ENCODE data around the gene TMED1. TPM values are rescaled to one million over a fixed set of nuclear protein-coding genes. Genes with fewer than 3 reads are reported as not detected.

The TMED1 gene
- total and polyA plus RNA-seq, 9 of the 15 experiments (the other 6 are each of a cell fraction or from before 2014, with no cell fraction given) = 0.86 to 30.2 (median 23.5) TPM

GRCh38 chr19:10870955-10871603 lies 35.1 kb upstream of the TMED1 start, which contains the start of gene CARM1 (continued):
- TF ChIP-seq SIN3A (IDR thresholded peaks at IDR 0.05; ENCODE audit: borderline replicate concordance in 2 of 2, control insufficient read depth in 1 of 2, low read depth in 2 of 2, low read length in 2 of 2) = no peak; a peak in 1 of 4 replicates
- TF ChIP-seq POLR2G (IDR thresholded peaks at IDR 0.05; ENCODE audit: low read depth, low read length) = no peak
- peak; percentile 40 to 81; a peak in 3 of 4 replicates for TF ChIP-seq MAZ (CRISPR knock-in tag; conservative IDR thresholded peaks at IDR 0.05 in 1 of 2, IDR thresholded peaks at IDR 0.05 in 1 of 2)
- TF ChIP-seq, protein P1, sequence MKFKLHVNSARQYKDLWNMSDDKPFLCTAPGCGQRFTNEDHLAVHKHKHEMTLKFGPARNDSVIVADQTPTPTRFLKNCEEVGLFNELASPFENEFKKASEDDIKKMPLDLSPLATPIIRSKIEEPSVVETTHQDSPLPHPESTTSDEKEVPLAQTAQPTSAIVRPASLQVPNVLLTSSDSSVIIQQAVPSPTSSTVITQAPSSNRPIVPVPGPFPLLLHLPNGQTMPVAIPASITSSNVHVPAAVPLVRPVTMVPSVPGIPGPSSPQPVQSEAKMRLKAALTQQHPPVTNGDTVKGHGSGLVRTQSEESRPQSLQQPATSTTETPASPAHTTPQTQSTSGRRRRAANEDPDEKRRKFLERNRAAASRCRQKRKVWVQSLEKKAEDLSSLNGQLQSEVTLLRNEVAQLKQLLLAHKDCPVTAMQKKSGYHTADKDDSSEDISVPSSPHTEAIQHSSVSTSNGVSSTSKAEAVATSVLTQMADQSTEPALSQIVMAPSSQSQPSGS (CRISPR knock-in tag; IDR thresholded peaks at IDR 0.05) = no peak
- TF ChIP-seq NFXL1 (CRISPR knock-in tag; IDR thresholded peaks at IDR 0.05) = no peak
- TF ChIP-seq ZZZ3 (IDR thresholded peaks at IDR 0.05) = no peak
- no peak for TF ChIP-seq MXI1 (IDR thresholded peaks at IDR 0.05; ENCODE audit: low read depth, low read length)
- no peak for TF ChIP-seq ERF (CRISPR knock-in tag; IDR thresholded peaks at IDR 0.05)
- TF ChIP-seq POLR2A (conservative IDR thresholded peaks at IDR 0.05) = no peak
- TF ChIP-seq TEAD1 (CRISPR knock-in tag; IDR thresholded peaks at IDR 0.05) = 0 out of 4 replicates have a peak, but pooled peaks of 1 of the 2 experiments have one; percentile 56
- no peak for TF ChIP-seq ESRRB (CRISPR knock-in tag; IDR thresholded peaks at IDR 0.05; ENCODE audit: borderline replicate concordance)
- TF ChIP-seq JUND (IDR thresholded peaks at IDR 0.05; ENCODE audit: borderline replicate concordance, low read depth, low read length) = peak; percentile 5; the same call in 1 of the 2 replicates
- no peak; the same call in 2 of the 3 replicates for TF ChIP-seq JUND (tag; IDR thresholded peaks at IDR 0.05; ENCODE audit: borderline replicate concordance, low read depth, low read length)
- TF ChIP-seq MXD1 (CRISPR knock-in tag; IDR thresholded peaks at IDR 0.05; ENCODE audit: borderline replicate concordance, poor library complexity, severe bottlenecking) = no peak
- no peak for TF ChIP-seq SNRNP70 (optimal IDR thresholded peaks at IDR 0.05; ENCODE audit: low read depth, low read length)
- TF ChIP-seq, protein P2, sequence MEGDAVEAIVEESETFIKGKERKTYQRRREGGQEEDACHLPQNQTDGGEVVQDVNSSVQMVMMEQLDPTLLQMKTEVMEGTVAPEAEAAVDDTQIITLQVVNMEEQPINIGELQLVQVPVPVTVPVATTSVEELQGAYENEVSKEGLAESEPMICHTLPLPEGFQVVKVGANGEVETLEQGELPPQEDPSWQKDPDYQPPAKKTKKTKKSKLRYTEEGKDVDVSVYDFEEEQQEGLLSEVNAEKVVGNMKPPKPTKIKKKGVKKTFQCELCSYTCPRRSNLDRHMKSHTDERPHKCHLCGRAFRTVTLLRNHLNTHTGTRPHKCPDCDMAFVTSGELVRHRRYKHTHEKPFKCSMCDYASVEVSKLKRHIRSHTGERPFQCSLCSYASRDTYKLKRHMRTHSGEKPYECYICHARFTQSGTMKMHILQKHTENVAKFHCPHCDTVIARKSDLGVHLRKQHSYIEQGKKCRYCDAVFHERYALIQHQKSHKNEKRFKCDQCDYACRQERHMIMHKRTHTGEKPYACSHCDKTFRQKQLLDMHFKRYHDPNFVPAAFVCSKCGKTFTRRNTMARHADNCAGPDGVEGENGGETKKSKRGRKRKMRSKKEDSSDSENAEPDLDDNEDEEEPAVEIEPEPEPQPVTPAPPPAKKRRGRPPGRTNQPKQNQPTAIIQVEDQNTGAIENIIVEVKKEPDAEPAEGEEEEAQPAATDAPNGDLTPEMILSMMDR (IDR thresholded peaks at IDR 0.05 in 2 of 3, conservative IDR thresholded peaks at IDR 0.05 in 1 of 3; ENCODE audit: insufficient read depth in 2 of 3, low read depth in 1 of 3, low read length in 3 of 3) = peak; percentile 48 to 94 (median 92); a peak in 5 of 6 replicates
- no peak for TF ChIP-seq CHD4 (IDR thresholded peaks at IDR 0.05; ENCODE audit: insufficient read depth, insufficient replicate concordance, low read depth, low read length, poor library complexity, severe bottlenecking)
- no peak for TF ChIP-seq ARID3A (IDR thresholded peaks at IDR 0.05; ENCODE audit: borderline replicate concordance, low read depth, low read length)
- no peak for TF ChIP-seq FUS (optimal IDR thresholded peaks at IDR 0.05; ENCODE audit: low read depth, low read length)
- no peak for TF ChIP-seq ZNF766 (CRISPR knock-in tag; conservative IDR thresholded peaks at IDR 0.05)
- TF ChIP-seq ZNF175 (CRISPR knock-in tag; IDR thresholded peaks at IDR 0.05; ENCODE audit: low read depth) = no peak
- no peak for TF ChIP-seq NCOA6 (IDR thresholded peaks at IDR 0.05)

Data from K562 (cell line).